CD14-positive monocyte (primary cell): ENCODE measurements around the gene CFAP61. TPM values are rescaled to one million over a fixed set of nuclear protein-coding genes. Genes with fewer than 3 reads are reported as not detected.

ENCODE experiments used
- DNase-seq, 3 donors: peaks; one replicate each; pipeline ENCODE4 v3.0.0-alpha.2; 2011 to 2022
- H2AFZ ChIP-seq: 2 replicates; pipeline ENCODE4 v1.6.0; 2012; ENCODE audit warnings: mild to moderate bottlenecking, low read depth, low read length, inconsistent platforms; ENCODE audit not compliant: insufficient read depth, poor library complexity, severe bottlenecking
- H3K27ac ChIP-seq, 2 donors: 1 replicate in 1 of 2; 2 replicates in 1 of 2; pipeline ENCODE4 v1.5.1; 2012 to 2013; ENCODE audit warnings: low read length in 2 of 2, control low read depth in 1 of 2, inconsistent platforms in 1 of 2, low read depth in 1 of 2, mild to moderate bottlenecking in 1 of 2
- H3K27me3 ChIP-seq, 2 donors: one replicate each; pipeline versions ENCODE4 v1.6.0 to v1.6.1; 2011 to 2013; ENCODE audit warnings: low read length in 2 of 2; ENCODE audit not compliant: control insufficient read depth in 2 of 2, insufficient read depth in 2 of 2
- H3K36me3 ChIP-seq, 2 donors: replicated peaks in 1 of 2; 1 replicate in 1 of 2; 2 replicates in 1 of 2; pipeline versions ENCODE4 v1.5.1 to v1.6.1; 2012 to 2013; ENCODE audit warnings: low read length in 2 of 2, control low read depth in 1 of 2, inconsistent platforms in 1 of 2, mild to moderate bottlenecking in 1 of 2; ENCODE audit not compliant: insufficient read depth in 2 of 2, control insufficient read depth in 1 of 2
- H3K4me1 ChIP-seq, 2 donors: 1 replicate in 1 of 2; 2 replicates in 1 of 2; pipeline versions ENCODE4 v1.5.1 to v1.6.1; 2012 to 2013; ENCODE audit warnings: low read length in 2 of 2, control low read depth in 1 of 2, inconsistent platforms in 1 of 2, mild to moderate bottlenecking in 1 of 2, moderate library complexity in 1 of 2; ENCODE audit not compliant: insufficient read depth in 2 of 2, control insufficient read depth in 1 of 2
- H3K4me2 ChIP-seq: replicated peaks from 2 replicates; pipeline ENCODE3; 2012; ENCODE audit warnings: low read length, moderate library complexity, mild to moderate bottlenecking; ENCODE audit not compliant: poor library complexity, severe bottlenecking; ENCODE audit errors: extremely low read depth
- H3K4me3 ChIP-seq, 3 experiments: fragments of 200-600 bp in 1 of 3; sonication (generic) in 1 of 3; replicated peaks in 1 of 3; 1 replicate in 2 of 3; 2 replicates in 1 of 3; pipeline ENCODE4 v1.5.1; 2011 to 2013; ENCODE audit warnings: low read length in 3 of 3, mild to moderate bottlenecking in 3 of 3, control low read depth in 2 of 3, low read depth in 2 of 3, inconsistent platforms in 1 of 3, moderate library complexity in 1 of 3
- H3K79me2 ChIP-seq: 2 replicates; pipeline ENCODE4 v1.6.0; 2012; ENCODE audit warnings: mild to moderate bottlenecking, control low read depth, inconsistent platforms, low read length, moderate library complexity; ENCODE audit not compliant: insufficient read depth
- H3K9ac ChIP-seq: 2 replicates; pipeline ENCODE4 v1.6.0; 2017; ENCODE audit warnings: low read length, mild to moderate bottlenecking; ENCODE audit not compliant: insufficient read depth, poor library complexity, severe bottlenecking
- H3K9me3 ChIP-seq, 2 donors: replicated peaks in 1 of 2; 1 replicate in 1 of 2; 2 replicates in 1 of 2; pipeline versions ENCODE4 v1.5.1 to v1.6.1; 2012 to 2013; ENCODE audit warnings: low read length in 2 of 2, control low read depth in 1 of 2; ENCODE audit not compliant: control insufficient read depth in 1 of 2, insufficient read depth in 1 of 2
- H4K20me1 ChIP-seq: 2 replicates; pipeline ENCODE4 v1.6.0; 2012; ENCODE audit warnings: mild to moderate bottlenecking, low read length, control low read depth, moderate library complexity; ENCODE audit not compliant: insufficient read depth
- H3K27ac Mint-ChIP-seq, 7 donors: one replicate each; pipeline ENCODE4 v1.8.0; 2020; ENCODE audit warnings: mild to moderate bottlenecking in 7 of 7, mixed read lengths in 7 of 7, moderate library complexity in 6 of 7, inconsistent platforms in 2 of 7
- H3K27me3 Mint-ChIP-seq, 3 donors: one replicate each; pipeline ENCODE4 v1.8.0; 2021 to 2022; ENCODE audit warnings: low read depth in 3 of 3, mild to moderate bottlenecking in 3 of 3, mixed read lengths in 3 of 3, moderate library complexity in 3 of 3, inconsistent platforms in 1 of 3
- H3K36me3 Mint-ChIP-seq, 2 donors: one replicate each; pipeline ENCODE4 v1.8.0; 2020; ENCODE audit warnings: mixed read lengths in 2 of 2, inconsistent platforms in 1 of 2, mild to moderate bottlenecking in 1 of 2
- H3K4me1 Mint-ChIP-seq: one replicate; pipeline ENCODE4 v1.8.0; 2020; ENCODE audit warnings: mild to moderate bottlenecking, mixed read lengths
- H3K4me3 Mint-ChIP-seq, 2 donors: one replicate each; pipeline ENCODE4 v1.8.0; 2020; ENCODE audit warnings: mild to moderate bottlenecking in 2 of 2, mixed read lengths in 2 of 2, moderate library complexity in 1 of 2
- H3K9me3 Mint-ChIP-seq, 7 donors: one replicate each; pipeline ENCODE4 v1.8.0; 2020 to 2022; ENCODE audit warnings: mixed read lengths in 7 of 7, mild to moderate bottlenecking in 6 of 7, moderate library complexity in 6 of 7, inconsistent platforms in 2 of 7
- CTCF ChIP-seq: fragments of 200-600 bp; IDR thresholded peaks from one replicate; pipeline ENCODE4 v1.8.0; 2022; ENCODE audit warnings: antibody characterized with exemption, mild to moderate bottlenecking
- WGBS: methylation state at CpG from one replicate; pipeline ENCODE4 v1.1.5; 2013; ENCODE audit warnings: missing lambda C conversion rate; ENCODE audit not compliant: insufficient coverage; 5-methylcytosine and 5-hydroxymethylcytosine counted together
- intact Hi-C, 2 donors: fragments of 100-400 bp; cut with micrococcal nuclease; formaldehyde crosslinking; loops; one replicate each; pipeline versions ENCODE4 v1.15.0 to v1.15.1; 2023
- polyA plus RNA-seq, 3 donors: library from polyadenylated mRNA; depleted of rRNA in 1 of 3; unstranded in 2 of 3; stranded (reverse) in 1 of 3; fragments of 300-500 nt in 2 of 3; fragments of >200 nt in 1 of 3; fragmentation: Illumina TruSeq in 2 of 3; gene quantifications; 1 replicate in 2 of 3; 2 replicates in 1 of 3; pipeline ENCODE4 v1.2.3, GENCODE V29; 2012 to 2021

Gene CFAP61
- polyA plus RNA-seq, 3 donors: not detected

- no peaks in the 10 kb centered on the region for H4K20me1 ChIP-seq
- intact Hi-C loops: no loop called here
- H3K79me2 ChIP-seq: no peaks in the 10 kb centered on the region
- WGBS: 100% methylated on average over 11 of the region's 11 CpGs
- Mint-ChIP-seq H3K27ac (no peak overlapping the region), H3K27me3 (peaks cover 0 to 3% (median 2%) of the 10 kb centered on the region in 3 donors), H3K9me3 (peaks cover 0 to 8% (median 2%) of the 10 kb centered on the region in 7 donors), H3K4me3 (no peak overlapping the region), H3K36me3 (peaks cover 0 to 2% of the 10 kb centered on the region in 2 donors), H3K4me1 (peaks cover 11% of the 10 kb centered on the region)
- no peak overlapping the region for H3K9ac ChIP-seq
- peaks cover 10% of the 10 kb centered on the region in 2 donors for H3K4me1 ChIP-seq
- H3K27ac ChIP-seq: no peak overlapping the region
- H3K9me3 ChIP-seq: no peaks in the 10 kb centered on the region
- H3K36me3 ChIP-seq: no peaks in the 10 kb centered on the region
- no peak for TF ChIP-seq CTCF
- no peak overlapping the region for H2AFZ ChIP-seq
- no peak overlapping the region for H3K4me3 ChIP-seq
- no peak overlapping the region for H3K4me2 ChIP-seq
- no peaks in the 10 kb centered on the region for H3K27me3 ChIP-seq
- DNase-seq: no peak
Observed at GRCh38 chr20:20304942-20305341, 252.6 kb downstream of the CFAP61 start.

GRCh38 chr20:20312562-20312961 lies 260.2 kb downstream of the CFAP61 start:
- no peaks in the 10 kb centered on the region for H3K79me2 ChIP-seq
- no peak overlapping the region for H2AFZ ChIP-seq
- no peaks in the 10 kb centered on the region for H3K27me3 ChIP-seq
- no peak overlapping the region for H3K4me3 Mint-ChIP-seq
- TF ChIP-seq CTCF: no peak
- intact Hi-C loops: no loop called here
- H3K4me2 ChIP-seq: no peak overlapping the region
- H3K27me3 Mint-ChIP-seq: peaks cover 0 to 5% (median 3%) of the 10 kb centered on the region in 3 donors
- H3K36me3 ChIP-seq: no peaks in the 10 kb centered on the region
- no peaks in the 10 kb centered on the region for H3K9me3 ChIP-seq
- H4K20me1 ChIP-seq: no peaks in the 10 kb centered on the region
- no peak for DNase-seq
- no peak overlapping the region for H3K9ac ChIP-seq
- H3K4me3 ChIP-seq: no peak overlapping the region
- no peak overlapping the region for H3K27ac ChIP-seq
- H3K27ac Mint-ChIP-seq: no peak overlapping the region
- 100% methylated on average over 1 of the region's 3 CpGs for WGBS
- H3K9me3 Mint-ChIP-seq: peaks cover 0 to 11% (median 4%) of the 10 kb centered on the region in 7 donors
- H3K4me1 ChIP-seq: peaks cover 10 to 11% of the 10 kb centered on the region in 2 donors
- H3K4me1 Mint-ChIP-seq: peaks cover 12% of the 10 kb centered on the region
- H3K36me3 Mint-ChIP-seq: no peaks in the 10 kb centered on the region
